Kidney capillary endothelial cell (primary cell): ENCODE results near the gene TPSAB1.
"Not testable (repeated sequence)": the region's sequence is repeated elsewhere in the genome, so short reads cannot be mapped to it uniquely, and the experiment has no call there.

Source experiments
- DNase-seq: peaks from one replicate; pipeline ENCODE4 v3.0.0-alpha.2; 2018; ENCODE audit warnings: low spot score

Gene TPSAB1

DNA sequence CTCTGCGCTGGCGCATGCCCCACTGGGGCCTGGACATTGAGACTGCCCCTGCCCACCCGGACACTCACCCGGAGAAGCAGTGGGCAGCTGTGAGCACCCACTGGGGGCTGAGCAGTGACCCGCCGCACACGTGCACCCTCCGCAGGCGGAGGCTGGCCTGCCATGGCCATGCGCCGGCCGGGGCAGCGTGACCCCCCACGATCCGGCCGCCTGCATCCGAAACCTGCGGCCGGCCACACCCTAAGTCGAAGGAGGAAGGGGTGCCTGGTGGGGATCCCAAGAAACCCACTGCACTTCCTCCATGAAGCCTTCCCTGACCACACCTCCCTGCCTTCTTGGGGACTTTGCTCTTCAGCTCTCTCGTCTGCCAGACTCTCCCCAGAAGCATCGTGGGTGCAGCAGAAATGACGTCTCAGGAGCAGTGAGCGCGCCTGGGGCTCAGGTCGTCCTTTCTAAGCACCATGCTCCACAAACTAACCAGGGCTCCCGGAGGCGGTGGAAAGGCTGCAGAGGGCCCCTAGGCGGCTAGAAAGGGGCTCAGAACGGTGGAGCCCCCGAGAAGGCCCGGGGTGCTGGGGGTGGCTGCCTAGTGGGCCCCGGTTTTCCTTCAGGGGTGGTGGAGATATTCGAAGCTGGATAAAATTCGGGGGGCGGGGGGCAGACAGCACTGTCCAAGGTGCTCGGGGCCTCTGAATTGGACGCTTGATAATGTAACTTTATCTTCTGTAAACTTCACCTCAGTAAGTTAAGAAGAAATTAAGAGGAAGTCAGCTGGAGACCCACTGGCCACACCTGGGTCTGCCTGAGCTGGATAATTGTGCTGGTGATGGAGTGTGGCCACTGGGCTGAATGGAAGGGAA, 16.9 kb upstream of the TPSAB1 start:
- DNase-seq = no peak

DNA sequence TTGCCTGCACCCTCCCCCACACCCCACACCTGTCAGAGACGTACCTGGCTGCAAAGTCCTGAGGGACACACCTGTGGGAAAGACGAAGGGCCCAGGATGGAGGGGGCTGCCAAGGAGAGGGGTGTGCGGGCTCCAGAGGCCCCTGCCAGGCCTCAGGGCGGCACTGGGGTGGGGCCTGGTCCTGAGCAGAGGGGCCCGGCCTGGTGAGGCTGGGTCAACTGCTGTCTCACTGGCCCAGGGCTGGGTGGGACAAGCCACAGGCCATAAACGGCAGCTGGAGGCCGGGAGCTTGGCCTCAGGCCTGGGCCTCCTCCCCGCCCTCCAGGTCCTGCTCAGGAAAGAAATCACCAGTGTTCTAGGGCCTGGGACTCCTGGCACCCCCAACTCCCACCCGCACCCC, 15.9 kb upstream of the TPSAB1 start:
- DNase-seq = no peak

DNA sequence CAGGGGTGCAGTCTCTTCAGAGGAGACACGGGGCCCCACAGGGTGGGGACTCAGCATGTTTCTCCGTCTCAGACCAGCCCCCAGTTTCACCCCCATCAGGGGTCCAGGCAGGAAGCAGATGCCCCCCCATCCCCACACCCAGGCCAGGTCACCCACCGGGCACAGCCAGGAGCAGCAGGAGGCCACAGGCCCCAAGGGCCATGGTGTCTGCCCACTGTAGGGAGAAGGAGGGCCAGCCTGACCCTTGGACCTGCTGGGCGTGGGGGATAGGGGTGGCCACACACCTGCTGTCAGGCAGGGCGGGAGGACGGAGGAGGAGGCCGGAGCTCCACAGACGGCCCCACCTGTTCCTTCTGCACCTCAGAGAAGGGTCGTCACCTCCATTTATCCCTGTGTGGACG, 15.5 kb upstream of the TPSAB1 start, which contains the start of gene TPSG1:
Gene TPSG1 (minus strand): TSS at position 218 of the 401 bp plus-strand sequence. CDS start 16 bp downstream, at position 202.
- DNase-seq = no peak

DNA sequence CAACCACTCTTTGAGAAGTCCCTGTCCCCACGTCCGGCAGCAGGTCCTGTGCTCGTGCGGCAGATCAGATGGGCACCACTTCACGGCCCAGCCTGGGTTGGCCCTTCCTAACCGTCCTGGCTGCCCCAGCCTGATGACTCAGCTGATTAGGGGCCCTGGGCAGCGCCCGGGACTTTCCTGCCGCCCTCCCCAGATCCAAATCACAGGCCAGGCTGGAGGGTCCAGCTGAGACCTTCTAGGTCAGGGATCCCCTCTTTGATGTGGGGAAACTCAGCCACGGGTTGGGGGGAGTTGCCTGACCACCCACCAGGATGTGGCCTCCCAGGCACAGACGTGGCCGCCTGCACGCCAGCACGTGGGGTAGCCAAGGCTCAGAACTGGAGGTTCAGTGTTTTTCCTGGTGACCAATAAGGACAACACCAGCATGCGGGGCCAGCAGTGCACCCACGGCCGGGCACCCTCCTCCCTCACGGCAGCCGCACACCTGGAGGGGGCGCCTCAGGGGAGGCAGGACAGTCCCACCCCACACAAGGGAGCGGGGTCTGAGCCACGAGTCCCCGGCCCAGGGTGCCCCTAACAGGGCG, 14.7 kb upstream of the TPSAB1 start:
- DNase-seq = not testable (repeated sequence)

DNA sequence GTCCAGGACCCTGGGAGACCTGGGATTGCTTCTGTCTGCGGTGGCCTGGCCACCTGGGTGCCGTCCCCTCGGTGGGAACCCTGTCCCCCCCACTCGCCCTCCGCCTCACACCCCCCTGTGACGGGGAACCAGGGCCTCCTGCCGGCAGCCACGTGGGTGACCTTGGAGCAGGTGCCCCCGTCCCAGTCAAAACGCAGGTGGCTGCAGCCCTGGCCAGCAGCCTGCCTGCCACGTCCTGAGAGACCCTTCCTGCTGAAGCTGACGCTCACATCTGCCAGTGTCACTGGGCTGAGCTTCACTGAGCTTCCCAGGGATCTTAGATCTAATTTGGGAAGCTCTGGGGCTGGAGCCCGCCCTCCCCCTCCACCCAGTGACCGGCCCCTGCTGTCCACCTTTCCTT, 13.8 kb upstream of the TPSAB1 start:
- not testable (repeated sequence) for DNase-seq

DNA sequence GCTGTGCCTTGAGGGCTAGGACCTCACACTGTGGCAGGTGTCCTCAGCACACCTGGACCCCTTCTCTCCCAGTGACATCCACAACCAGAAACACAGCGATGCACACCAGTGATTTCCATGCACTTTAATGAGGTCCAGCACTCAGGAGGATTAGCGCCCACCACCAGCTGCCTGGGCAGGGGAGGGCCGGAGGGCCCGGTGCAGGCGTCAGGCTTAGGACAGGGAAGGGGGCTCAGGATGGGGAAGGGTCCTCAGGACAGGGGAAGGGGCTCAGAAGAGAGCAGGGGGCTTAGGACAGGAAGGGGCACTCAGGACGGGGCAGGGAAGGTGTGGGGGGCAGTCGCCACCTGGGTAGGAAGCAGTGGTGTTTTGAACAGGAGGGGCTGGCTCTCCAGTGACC, 12.3 kb upstream of the TPSAB1 start:
- not testable (repeated sequence) for DNase-seq

DNA sequence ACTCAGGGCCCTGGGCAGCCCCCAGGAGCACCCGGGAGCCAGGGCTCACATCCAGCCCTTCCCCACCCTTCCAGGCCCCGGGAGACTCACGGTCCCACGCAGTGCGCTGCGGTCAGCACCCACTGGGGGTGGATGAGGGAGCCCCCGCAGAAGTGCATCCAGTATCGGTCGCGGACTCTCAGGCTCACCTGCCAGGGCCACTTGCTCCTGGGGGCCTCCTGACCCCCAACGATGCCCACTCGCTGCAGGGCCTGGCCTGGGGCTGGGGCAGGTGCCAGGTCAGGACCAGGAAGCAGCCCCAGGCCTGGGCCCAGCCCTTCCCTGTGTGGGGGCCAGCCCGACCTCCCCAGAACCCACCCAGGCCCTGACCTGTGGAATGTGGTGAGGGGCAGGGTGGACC, 11.0 kb upstream of the TPSAB1 start:
- DNase-seq = not testable (repeated sequence)

DNA sequence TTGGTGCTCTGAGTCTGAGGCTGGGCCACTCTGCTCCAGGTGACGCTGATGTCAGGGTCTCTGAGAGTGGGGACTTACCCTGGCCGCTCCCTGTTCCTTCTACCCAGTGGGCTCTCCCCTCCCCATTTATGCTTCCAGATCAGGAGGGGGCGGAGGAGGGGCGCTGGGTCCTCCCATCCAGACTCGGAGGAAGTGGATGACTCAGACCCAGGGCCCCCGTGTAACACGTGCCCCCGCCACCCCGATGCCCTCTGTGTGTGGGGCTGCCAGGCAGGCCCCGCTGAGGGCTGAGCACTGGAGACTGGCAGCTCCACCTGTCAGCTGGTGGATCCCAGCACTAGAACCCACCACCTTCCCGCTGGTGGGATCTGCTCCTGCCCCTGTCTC, 10.4 kb upstream of the TPSAB1 start, which contains the start of gene TPSB2:
Gene TPSB2 (minus strand): TSS at position 101 of the 387 bp plus-strand sequence. CDS start 233 bp downstream, outside the sequence.
- DNase-seq = not testable (repeated sequence)

DNA sequence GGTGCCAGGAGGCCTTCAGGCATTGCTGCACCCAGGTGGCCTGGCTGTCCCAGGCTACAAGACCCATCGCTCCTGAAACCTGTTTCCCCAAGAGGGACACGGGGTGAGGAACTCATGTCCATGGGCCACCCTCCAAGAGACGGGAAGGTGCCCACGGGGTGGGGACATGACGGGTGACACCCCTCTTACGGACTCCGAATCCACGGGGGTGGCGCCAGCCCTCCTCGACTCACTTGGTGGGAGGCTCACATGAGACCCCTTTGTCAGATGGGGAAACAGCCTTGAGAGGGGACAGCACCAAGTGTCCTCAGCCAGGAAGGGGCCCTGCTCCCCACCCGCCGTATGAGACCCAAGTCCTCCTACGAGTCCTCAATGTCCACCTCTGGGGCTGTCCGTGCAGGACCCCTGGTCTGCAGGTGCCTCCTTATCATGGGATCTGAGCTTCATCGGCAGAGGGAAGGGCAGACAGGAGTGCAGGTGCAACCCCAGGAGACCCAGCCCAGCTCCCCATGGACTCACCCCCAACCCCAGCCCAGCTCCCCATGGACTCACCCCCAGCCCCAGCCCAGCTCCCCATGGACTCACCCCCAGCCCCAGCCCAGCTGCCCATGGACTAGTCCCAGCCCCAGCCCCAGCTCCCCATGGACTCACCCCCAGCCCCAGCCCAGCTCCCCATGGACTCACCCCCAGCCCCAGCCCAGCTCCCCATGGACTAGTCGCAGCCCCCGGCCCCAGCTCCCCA, 9.9 kb upstream of the TPSAB1 start:
- not testable (repeated sequence) for DNase-seq

DNA sequence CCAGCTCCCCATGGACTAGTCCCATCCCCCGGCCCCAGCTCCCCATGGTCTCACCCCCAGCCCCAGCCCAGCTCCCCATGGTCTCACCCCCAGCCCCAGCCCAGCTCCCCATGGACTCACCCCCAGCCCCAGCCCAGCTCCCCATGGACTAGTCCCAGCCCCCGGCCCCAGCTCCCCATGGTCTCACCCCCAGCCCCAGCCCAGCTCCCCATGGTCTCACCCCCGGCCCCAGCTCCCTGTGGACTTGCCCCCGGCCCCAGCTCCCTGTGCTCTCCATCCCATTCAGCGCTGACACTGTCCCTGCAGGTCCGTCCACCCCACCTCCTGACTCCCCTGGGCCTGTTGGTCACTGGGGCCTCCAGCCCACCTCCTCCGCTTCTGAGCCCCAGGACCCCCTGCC, 9.2 kb upstream of the TPSAB1 start:
- not testable (repeated sequence) for DNase-seq

DNA sequence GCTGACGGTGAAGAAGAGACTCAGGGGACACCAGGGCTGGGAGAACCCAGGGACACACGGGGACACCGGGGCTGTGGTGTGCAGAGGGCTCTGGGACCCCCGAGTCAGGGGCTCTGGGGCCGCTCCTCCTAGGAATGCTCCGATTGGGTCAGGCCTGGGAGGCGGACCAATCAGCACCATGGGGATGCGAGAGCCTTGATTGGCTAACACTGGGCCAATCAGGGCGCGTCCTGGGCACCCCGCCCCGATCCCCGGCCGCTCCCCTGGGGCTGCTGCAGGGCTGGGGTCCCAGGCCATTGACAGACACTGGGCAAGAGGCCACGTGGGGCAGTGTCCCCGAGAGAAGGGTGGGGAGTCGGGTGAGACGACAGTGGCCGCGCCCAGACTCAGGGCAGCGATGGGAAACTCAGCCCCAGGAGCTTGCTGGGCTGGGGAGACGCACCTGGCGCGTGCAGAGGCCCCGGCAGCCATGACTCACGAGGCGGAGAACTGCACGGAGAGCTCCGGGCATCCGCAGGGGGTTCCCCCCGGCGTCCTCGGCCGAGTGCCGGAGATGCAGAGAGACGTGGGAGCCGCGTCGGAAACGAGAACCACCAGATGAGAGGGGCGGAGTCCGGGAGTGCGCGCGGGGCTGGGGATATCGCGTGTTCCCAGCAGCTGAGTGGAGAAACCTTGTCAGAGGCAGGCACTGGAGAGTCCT, 8.3 kb upstream of the TPSAB1 start:
- DNase-seq = not testable (repeated sequence)

DNA sequence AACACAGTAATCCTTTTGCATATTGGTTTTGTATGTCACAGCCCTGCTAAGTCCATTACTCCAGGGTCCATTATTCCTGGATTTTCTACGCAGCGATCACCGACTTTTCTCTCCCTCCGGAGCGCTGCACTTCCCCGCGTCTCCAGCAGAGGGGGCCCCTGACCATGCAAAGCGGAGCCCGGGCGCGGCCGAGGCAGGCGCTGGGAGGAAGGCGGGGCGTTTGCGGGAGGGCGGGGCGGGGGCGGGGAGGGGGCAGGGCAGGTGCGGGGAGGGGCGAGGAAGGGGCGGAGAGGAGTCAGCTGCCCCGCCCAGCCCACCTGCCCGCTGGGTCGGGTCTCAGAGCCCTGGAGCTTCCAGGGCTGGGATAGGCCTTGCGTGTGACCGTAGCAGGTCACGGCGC, 3.8 kb upstream of the TPSAB1 start:
- not testable (repeated sequence) for DNase-seq

DNA sequence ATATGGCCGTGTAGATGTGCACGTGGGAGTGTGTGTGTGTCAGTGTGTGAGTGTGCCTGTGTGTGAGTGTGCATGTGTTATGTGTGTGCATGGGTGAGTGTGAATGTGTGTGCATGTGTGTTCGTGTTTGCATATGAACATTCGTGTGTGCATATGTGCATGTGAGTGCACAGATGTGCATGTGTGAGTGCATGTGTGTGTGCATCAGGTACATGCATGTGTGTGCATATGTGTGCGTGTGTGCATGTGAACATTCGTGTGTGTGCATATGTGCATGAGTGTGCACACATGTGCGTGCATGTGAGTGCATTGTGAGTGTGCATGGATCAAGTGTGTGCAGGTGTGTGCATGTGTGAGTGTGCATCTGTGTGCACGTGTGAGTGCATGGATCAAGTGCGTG, 2.5 kb upstream of the TPSAB1 start:
- DNase-seq = no peak

DNA sequence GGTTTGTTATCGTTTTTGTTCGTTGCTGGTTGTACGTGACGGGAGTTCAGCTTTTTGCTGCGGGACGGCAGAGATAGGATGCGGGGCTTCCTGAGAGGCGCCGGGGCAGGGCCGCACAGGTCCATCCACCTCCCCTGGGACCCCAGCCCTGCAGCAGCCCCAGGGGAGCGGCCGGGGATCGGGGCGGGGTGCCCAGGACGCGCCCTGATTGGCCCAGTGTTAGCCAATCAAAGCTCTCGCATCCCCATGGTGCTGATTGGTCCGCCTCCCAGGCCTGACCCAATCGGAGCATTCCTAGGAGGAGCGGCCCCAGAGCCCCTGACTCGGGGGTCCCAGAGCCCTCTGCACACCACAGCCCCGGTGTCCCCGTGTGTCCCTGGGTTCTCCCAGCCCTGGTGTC, 1.6 kb upstream of the TPSAB1 start:
- DNase-seq = not testable (repeated sequence)

DNA sequence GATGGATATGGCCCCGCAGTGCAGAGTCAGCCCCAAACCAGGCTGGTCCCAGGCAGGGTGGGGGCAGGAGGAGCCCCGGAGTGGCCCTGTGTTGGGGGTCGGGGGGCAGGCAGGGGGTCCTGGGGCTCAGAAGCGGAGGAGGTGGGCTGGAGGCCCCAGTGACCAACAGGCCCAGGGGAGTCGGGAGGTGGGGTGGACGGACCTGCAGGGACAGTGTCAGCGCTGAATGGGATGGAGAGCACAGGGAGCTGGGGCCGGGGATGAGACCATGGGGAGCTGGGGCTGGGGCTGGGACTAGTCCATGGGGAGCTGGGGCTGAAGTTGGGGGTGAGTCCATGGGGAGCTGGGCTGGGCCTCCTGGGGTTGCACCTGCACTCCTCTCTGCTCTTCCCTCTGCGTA, 930 bp upstream of the TPSAB1 start:
- not testable (repeated sequence) for DNase-seq

DNA sequence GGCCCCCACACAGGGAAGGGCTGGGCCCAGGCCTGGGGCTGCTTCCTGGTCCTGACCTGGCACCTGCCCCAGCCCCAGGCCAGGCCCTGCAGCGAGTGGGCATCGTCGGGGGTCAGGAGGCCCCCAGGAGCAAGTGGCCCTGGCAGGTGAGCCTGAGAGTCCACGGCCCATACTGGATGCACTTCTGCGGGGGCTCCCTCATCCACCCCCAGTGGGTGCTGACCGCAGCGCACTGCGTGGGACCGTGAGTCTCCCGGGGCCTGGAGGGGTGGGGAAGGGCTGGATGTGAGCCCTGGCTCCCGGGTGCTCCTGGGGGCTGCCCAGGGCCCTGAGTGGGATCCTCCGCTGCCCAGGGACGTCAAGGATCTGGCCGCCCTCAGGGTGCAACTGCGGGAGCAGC, 576 bp downstream of the TPSAB1 start:
- DNase-seq = not testable (repeated sequence)

DNA sequence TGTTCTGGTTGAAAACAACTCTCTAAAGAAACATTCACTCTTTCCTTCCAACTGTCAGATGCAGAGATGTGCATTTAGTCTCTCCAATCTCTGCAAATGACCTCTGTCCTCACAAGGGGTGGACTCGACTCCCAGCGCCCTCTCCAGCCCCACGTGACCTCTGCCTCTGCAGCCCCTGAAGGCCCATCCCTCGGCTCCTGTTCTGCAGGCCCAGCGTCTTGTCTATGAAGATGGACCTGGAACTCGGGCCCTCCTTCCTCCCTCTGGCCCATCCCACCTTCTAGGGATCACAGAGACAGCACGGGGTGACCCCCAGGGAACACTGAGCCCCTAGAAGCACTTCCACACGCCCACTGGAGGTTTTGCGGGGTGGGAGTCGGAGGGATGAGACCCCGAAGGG, 2.9 kb downstream of the TPSAB1 start:
- DNase-seq = not testable (repeated sequence)

DNA sequence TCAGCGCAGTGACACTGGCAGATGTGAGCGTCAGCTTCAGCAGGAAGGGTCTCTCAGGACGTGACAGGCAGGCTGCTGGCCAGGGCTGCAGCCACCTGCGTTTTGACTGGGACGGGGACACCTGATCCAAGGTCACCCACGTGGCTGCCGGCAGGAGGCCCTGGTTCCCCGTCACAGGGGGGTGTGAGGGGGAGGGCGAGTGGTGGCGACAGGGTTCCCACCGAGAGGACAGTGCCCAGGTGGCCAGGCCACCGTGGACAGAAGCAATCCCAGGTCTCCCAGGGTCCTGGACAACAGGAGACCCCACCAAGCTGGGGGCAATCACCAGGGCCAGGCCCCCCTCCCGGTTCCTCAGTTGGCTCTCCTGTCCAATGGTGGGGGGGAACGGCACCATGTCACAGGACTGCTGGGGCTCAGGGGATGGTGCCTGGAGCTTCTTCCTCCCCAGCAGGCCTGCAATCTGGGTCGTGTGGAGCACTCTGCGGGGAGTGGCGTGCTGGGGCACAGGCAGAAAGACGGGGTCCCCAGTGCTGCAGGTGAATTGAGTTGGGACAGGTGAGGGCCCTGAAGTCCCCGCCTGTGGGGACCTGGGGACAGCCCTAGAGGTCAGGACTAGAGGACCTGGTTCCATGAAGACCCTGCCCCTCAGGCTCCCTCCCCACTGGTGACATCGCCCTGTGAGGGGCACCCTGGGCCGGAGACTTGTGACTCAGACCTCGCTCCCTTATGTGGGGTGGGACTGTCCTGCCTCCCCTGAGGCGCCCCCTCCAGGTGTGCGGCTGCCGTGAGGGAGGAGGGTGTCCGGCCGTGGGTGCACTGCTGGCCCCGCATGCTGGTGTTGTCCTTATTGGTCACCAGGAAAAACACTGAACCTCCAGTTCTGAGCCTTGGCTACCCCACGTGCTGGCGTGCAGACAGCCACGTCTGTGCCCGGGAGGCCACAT, 3.7 kb downstream of the TPSAB1 start:
- not testable (repeated sequence) for DNase-seq

DNA sequence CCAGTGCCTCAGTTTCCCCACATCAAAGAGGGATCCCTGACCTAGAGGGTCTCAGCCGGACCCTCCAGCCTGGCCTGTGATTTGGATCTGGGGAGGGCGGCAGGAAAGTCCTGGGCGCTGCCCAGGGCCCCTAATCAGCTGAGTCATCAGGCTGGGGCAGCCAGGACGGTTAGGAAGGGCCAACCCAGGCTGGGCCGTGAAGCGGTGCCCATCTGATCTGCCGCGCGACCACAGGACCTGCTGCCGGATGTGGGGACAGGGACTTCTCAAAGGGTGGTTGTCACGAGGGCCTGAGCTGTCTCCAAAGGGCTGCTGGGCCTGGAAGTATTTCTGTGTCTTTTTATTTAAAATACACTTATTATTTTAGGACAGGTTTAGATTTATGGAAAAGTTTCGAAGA, 4.4 kb downstream of the TPSAB1 start:
- DNase-seq = no peak

DNA sequence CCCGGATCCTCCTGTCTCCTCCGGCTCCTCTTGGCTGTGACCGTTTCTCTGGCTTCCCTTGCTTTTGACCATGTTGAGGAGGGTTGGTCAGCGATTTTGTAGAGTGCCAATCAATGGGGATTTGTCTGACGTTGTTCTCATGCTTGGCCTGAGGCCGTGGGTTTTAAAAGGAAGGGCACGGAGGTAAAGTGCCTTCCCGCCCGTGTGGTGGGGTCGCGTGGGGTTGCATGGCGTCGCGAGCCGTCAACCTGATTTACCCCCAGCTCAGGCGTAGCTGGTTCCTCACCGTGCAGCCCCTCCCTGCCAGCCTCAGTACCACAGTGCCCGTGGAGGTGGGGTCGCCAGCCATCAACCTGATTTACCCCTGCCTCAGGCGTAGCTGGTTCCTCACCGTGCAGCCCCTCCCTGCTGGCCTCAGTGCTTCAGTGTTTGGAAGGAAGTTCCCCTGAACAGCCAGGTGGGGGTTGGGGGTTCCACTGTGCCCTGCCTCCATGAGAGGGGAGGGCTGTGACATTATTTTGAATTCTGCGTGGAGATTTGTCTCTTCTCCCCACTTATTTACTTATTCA, 5.0 kb downstream of the TPSAB1 start:
- no peak for DNase-seq
